Erythroblast (primary cell): ENCODE results near the gene ZNF75A.

ENCODE experiments used
- DNase-seq, 2 experiments: peaks; one replicate each; lab custom pipeline; 2025; lab: John Stamatoyannopoulos, UW
- GATA1 ChIP-seq: IDR thresholded peaks from 2 replicates; pipeline ENCODE4 v1.6.1; 2011; ENCODE audit warnings: low read depth, mild to moderate bottlenecking, control low read depth, low read length, moderate library complexity
- POLR2A ChIP-seq: IDR thresholded peaks from 2 replicates; pipeline ENCODE4 v1.6.1; 2011; ENCODE audit warnings: mild to moderate bottlenecking, low read length

Gene ZNF75A

GRCh38 chr16:3317315-3317999, 12.2 kb downstream of the ZNF75A start:
- TF ChIP-seq POLR2A (peak; percentile 16), GATA1 (no peak)
- DNase-seq, result peak; percentile 30 to 53

GRCh38 chr16:3321816-3322215, 16.5 kb downstream of the ZNF75A start:
- no peak for DNase-seq
- TF ChIP-seq POLR2A (no peak), GATA1 (no peak)

GRCh38 chr16:3327514-3327913, 22.2 kb downstream of the ZNF75A start:
- TF ChIP-seq GATA1 (no peak), POLR2A (no peak)
- DNase-seq, result no peak

- TF ChIP-seq POLR2A, result no peak
- no peak for TF ChIP-seq GATA1
- DNase-seq, result no peak
These were observed 22.8 kb downstream of the ZNF75A start for GRCh38 chr16:3328104-3328503.

GRCh38 chr16:3328643-3329042, 23.3 kb downstream of the ZNF75A start:
- no peak for DNase-seq
- TF ChIP-seq GATA1, result no peak
- TF ChIP-seq POLR2A, result no peak

GRCh38 chr16:3346041-3346440, 40.7 kb downstream of the ZNF75A start:
- DNase-seq, result no peak
- no peak for TF ChIP-seq POLR2A
- TF ChIP-seq GATA1, result no peak

- TF ChIP-seq POLR2A (no peak), GATA1 (no peak)
- no peak for DNase-seq
These were observed 42.3 kb downstream of the ZNF75A start for GRCh38 chr16:3347586-3347985.

- TF ChIP-seq GATA1 (no peak), POLR2A (no peak)
- no peak for DNase-seq
These were observed 43.4 kb downstream of the ZNF75A start for GRCh38 chr16:3348547-3349167.

- no peak for DNase-seq
- no peak for TF ChIP-seq GATA1
- no peak for TF ChIP-seq POLR2A
These were observed 43.9 kb downstream of the ZNF75A start for GRCh38 chr16:3349175-3349574.

GRCh38 chr16:3355589-3355988, 50.3 kb downstream of the ZNF75A start, which contains the start of gene OR2C1:
Gene OR2C1 (plus strand): TSS chr16:3355889. CDS start chr16:3355941, 52 bp downstream.
- TF ChIP-seq POLR2A (no peak), GATA1 (no peak)
- DNase-seq, result no peak

GRCh38 chr16:3356118-3356517, 50.8 kb downstream of the ZNF75A start:
- TF ChIP-seq POLR2A, result no peak
- no peak for DNase-seq

GRCh38 chr16:3358871-3359270, 53.6 kb downstream of the ZNF75A start:
- no peak for TF ChIP-seq POLR2A
- no peak for DNase-seq

- no peak for DNase-seq
- TF ChIP-seq GATA1 (no peak), POLR2A (no peak)
These were observed 57.6 kb downstream of the ZNF75A start for GRCh38 chr16:3362931-3363330.

GRCh38 chr16:3363793-3364192, 58.5 kb downstream of the ZNF75A start:
- no peak for TF ChIP-seq POLR2A
- no peak for TF ChIP-seq GATA1
- peak; percentile 7 to 35 for DNase-seq
